RWPE2 (cell line): ENCODE results near the gene PDK1.

Source experiments
- ATAC-seq: fragments of 200-7000 bp; cut with Tn5 transposase; 3 replicates; pipeline ENCODE4 v1.9.1; 2021; ENCODE audit warnings: low read depth
- DNase-seq: peaks from one replicate; pipeline ENCODE4 v3.0.0-alpha.2; 2020; ENCODE audit warnings: low spot score
- H3K27ac ChIP-seq: fragments of 450-650 bp; 2 replicates; pipeline ENCODE4 v1.5.1; 2017; ENCODE audit warnings: mild to moderate bottlenecking; ENCODE audit not compliant: poor library complexity, severe bottlenecking
- H3K27me3 ChIP-seq: fragments of 250-450 bp; sonication (Bioruptor Pico); 2 replicates; pipeline ENCODE4 v1.5.1; 2021; ENCODE audit warnings: mild to moderate bottlenecking, moderate library complexity; ENCODE audit not compliant: insufficient read depth, poor library complexity, severe bottlenecking
- H3K36me3 ChIP-seq: fragments of 250-450 bp; sonication (Bioruptor Pico); 2 replicates; pipeline ENCODE4 v1.5.1; 2020; ENCODE audit warnings: low read depth, mild to moderate bottlenecking, moderate library complexity
- H3K4me1 ChIP-seq: fragments of 250-450 bp; sonication (Bioruptor Pico); 2 replicates; pipeline ENCODE4 v1.5.1; 2021; ENCODE audit warnings: mild to moderate bottlenecking, moderate library complexity; ENCODE audit not compliant: insufficient read depth, poor library complexity, severe bottlenecking
- H3K4me3 ChIP-seq: fragments of 250-450 bp; sonication (Bioruptor Pico); 2 replicates; pipeline ENCODE4 v1.5.1; 2021; ENCODE audit warnings: mild to moderate bottlenecking, moderate library complexity; ENCODE audit not compliant: severe bottlenecking
- H3K9me3 ChIP-seq: fragments of 250-450 bp; sonication (Bioruptor Pico); 2 replicates; pipeline ENCODE4 v1.5.1; 2021; ENCODE audit warnings: mild to moderate bottlenecking, moderate library complexity; ENCODE audit not compliant: severe bottlenecking
- CTCF ChIP-seq: fragments of 450-650 bp; IDR thresholded peaks from one replicate; pipeline ENCODE4 v1.5.1; 2017; ENCODE audit warnings: mild to moderate bottlenecking, moderate library complexity; ENCODE audit not compliant: poor library complexity, severe bottlenecking

Gene PDK1

GRCh38 chr2:172600557-172601008, 44.7 kb downstream of the PDK1 start:
- no peak for ATAC-seq
- DNase-seq: no peak

GRCh38 chr2:172606285-172606684, 50.4 kb downstream of the PDK1 start:
- Histone ChIP-seq H3K27me3 (no peaks in the 10 kb centered on the region), H3K4me1 (no peaks in the 10 kb centered on the region), H3K9me3 (no peaks in the 10 kb centered on the region), H3K36me3 (peaks cover 36% of the 10 kb centered on the region), H3K27ac (no peak overlapping the region), H3K4me3 (no peak overlapping the region)
- ATAC-seq (no peak), DNase-seq (no peak)
- no peak for TF ChIP-seq CTCF

More at GRCh38 chr2:172600557-172601008, 44.7 kb downstream of the PDK1 start:
- H3K9me3 ChIP-seq: no peaks in the 10 kb centered on the region
- H3K27me3 ChIP-seq: no peaks in the 10 kb centered on the region
- TF ChIP-seq CTCF: no peak
- no peak overlapping the region for H3K4me3 ChIP-seq
- H3K27ac ChIP-seq: no peak overlapping the region
- no peaks in the 10 kb centered on the region for H3K4me1 ChIP-seq
- H3K36me3 ChIP-seq: peaks cover 66% of the 10 kb centered on the region

- Histone ChIP-seq H3K4me3 (no peak overlapping the region), H3K27me3 (no peaks in the 10 kb centered on the region), H3K36me3 (peaks cover 35% of the 10 kb centered on the region), H3K9me3 (no peaks in the 10 kb centered on the region), H3K27ac (no peak overlapping the region), H3K4me1 (no peaks in the 10 kb centered on the region)
- no peak for ATAC-seq
- DNase-seq: no peak
- TF ChIP-seq CTCF: no peak
Observed at GRCh38 chr2:172607379-172607928, 51.6 kb downstream of the PDK1 start.

- H3K9me3 ChIP-seq: no peaks in the 10 kb centered on the region
- DNase-seq (no peak), ATAC-seq (no peak)
- H3K36me3 ChIP-seq: peaks cover 30% of the 10 kb centered on the region
- H3K27me3 ChIP-seq: no peaks in the 10 kb centered on the region
- no peak overlapping the region for H3K4me3 ChIP-seq
- no peak for TF ChIP-seq CTCF
- H3K4me1 ChIP-seq: no peaks in the 10 kb centered on the region
- no peak overlapping the region for H3K27ac ChIP-seq
Observed at GRCh38 chr2:172609488-172609887, 53.6 kb downstream of the PDK1 start.

- no peaks in the 10 kb centered on the region for H3K27me3 ChIP-seq
- H3K4me1 ChIP-seq: no peaks in the 10 kb centered on the region
- TF ChIP-seq CTCF: no peak
- H3K27ac ChIP-seq: no peak overlapping the region
- H3K36me3 ChIP-seq: peaks cover 23% of the 10 kb centered on the region
- no peak for ATAC-seq
- peaks cover 3% of the 10 kb centered on the region for H3K9me3 ChIP-seq
- DNase-seq: no peak
- no peak overlapping the region for H3K4me3 ChIP-seq
Observed at GRCh38 chr2:172612051-172612450, 56.2 kb downstream of the PDK1 start.
